ENCODE results near the gene ADGRL3.
A peak's percentile ranks its signal among the peaks of the same experiment; 100 is the strongest.
"Not testable (repeated sequence)": the region's sequence is repeated elsewhere in the genome, so short reads cannot be mapped to it uniquely, and the experiment has no call there.

Gene ADGRL3

GRCh38 chr4:61205066-61205465 is 4.9 kb downstream of the ADGRL3 start:
- DNase-seq (ENCODE audit: low read depth, low spot score): no peak

GRCh38 chr4:61207156-61207555 is 7.0 kb downstream of the ADGRL3 start:
- DNase-seq (ENCODE audit: low read depth, low spot score): not testable (repeated sequence)

- DNase-seq (ENCODE audit: low read depth, low spot score): peak; percentile 6
Measured at GRCh38 chr4:61210186-61210939, 10.2 kb downstream of the ADGRL3 start.

GRCh38 chr4:61211781-61212180 is 11.7 kb downstream of the ADGRL3 start:
- no peak for DNase-seq (ENCODE audit: low read depth, low spot score)

GRCh38 chr4:61212788-61213187 is 12.7 kb downstream of the ADGRL3 start:
- no peak for DNase-seq (ENCODE audit: low read depth, low spot score)

GRCh38 chr4:61214680-61215079 is 14.6 kb downstream of the ADGRL3 start:
- no peak for DNase-seq (ENCODE audit: low read depth, low spot score)

- no peak for DNase-seq (ENCODE audit: low read depth, low spot score)
Measured at GRCh38 chr4:61217222-61217621, 17.1 kb downstream of the ADGRL3 start.

- DNase-seq (ENCODE audit: low read depth, low spot score): no peak
Measured at GRCh38 chr4:61220556-61220955, 20.4 kb downstream of the ADGRL3 start.

- no peak for DNase-seq (ENCODE audit: low read depth, low spot score)
Measured at GRCh38 chr4:61223385-61223784, 23.3 kb downstream of the ADGRL3 start.

- DNase-seq (ENCODE audit: low read depth, low spot score): no peak
Measured at GRCh38 chr4:61224573-61224972, 24.4 kb downstream of the ADGRL3 start.

- no peak for DNase-seq (ENCODE audit: low read depth, low spot score)
Measured at GRCh38 chr4:61225656-61226055, 25.5 kb downstream of the ADGRL3 start.

GRCh38 chr4:61231421-61231820 is 31.3 kb downstream of the ADGRL3 start:
- DNase-seq (ENCODE audit: low read depth, low spot score): no peak

GRCh38 chr4:61239250-61239649 is 39.1 kb downstream of the ADGRL3 start:
- DNase-seq (ENCODE audit: low read depth, low spot score): no peak

- DNase-seq (ENCODE audit: low read depth, low spot score): no peak
Measured at GRCh38 chr4:61243962-61244361, 43.8 kb downstream of the ADGRL3 start.

GRCh38 chr4:61245069-61245714 is 45.1 kb downstream of the ADGRL3 start:
- no peak for DNase-seq (ENCODE audit: low read depth, low spot score)

GRCh38 chr4:61246034-61246433 is 45.9 kb downstream of the ADGRL3 start:
- DNase-seq (ENCODE audit: low read depth, low spot score): no peak

GRCh38 chr4:61248705-61249104 is 48.6 kb downstream of the ADGRL3 start:
- DNase-seq (ENCODE audit: low read depth, low spot score): no peak

GRCh38 chr4:61251129-61251528 is 51.0 kb downstream of the ADGRL3 start:
- DNase-seq (ENCODE audit: low read depth, low spot score): no peak

GRCh38 chr4:61254406-61254805 is 54.3 kb downstream of the ADGRL3 start:
- DNase-seq (ENCODE audit: low read depth, low spot score): no peak

- no peak for DNase-seq (ENCODE audit: low read depth, low spot score)
Measured at GRCh38 chr4:61273233-61273632, 73.1 kb downstream of the ADGRL3 start.

GRCh38 chr4:61274286-61274685 is 74.2 kb downstream of the ADGRL3 start:
- no peak for DNase-seq (ENCODE audit: low read depth, low spot score)

GRCh38 chr4:61275241-61275640 is 75.1 kb downstream of the ADGRL3 start:
- no peak for DNase-seq (ENCODE audit: low read depth, low spot score)

GRCh38 chr4:61276029-61276428 is 75.9 kb downstream of the ADGRL3 start:
- DNase-seq (ENCODE audit: low read depth, low spot score): no peak
